Erythroblast (primary cell): ENCODE results near the gene GPATCH2.
"Not testable (repeated sequence)": the region's sequence is repeated elsewhere in the genome, so short reads cannot be mapped to it uniquely, and the experiment has no call there.

Experiments
- GATA1 ChIP-seq: IDR thresholded peaks from 2 replicates; pipeline ENCODE4 v1.6.1; 2011; ENCODE audit warnings: low read depth, mild to moderate bottlenecking, control low read depth, low read length, moderate library complexity
- POLR2A ChIP-seq: IDR thresholded peaks from 2 replicates; pipeline ENCODE4 v1.6.1; 2011; ENCODE audit warnings: mild to moderate bottlenecking, low read length

DNA sequence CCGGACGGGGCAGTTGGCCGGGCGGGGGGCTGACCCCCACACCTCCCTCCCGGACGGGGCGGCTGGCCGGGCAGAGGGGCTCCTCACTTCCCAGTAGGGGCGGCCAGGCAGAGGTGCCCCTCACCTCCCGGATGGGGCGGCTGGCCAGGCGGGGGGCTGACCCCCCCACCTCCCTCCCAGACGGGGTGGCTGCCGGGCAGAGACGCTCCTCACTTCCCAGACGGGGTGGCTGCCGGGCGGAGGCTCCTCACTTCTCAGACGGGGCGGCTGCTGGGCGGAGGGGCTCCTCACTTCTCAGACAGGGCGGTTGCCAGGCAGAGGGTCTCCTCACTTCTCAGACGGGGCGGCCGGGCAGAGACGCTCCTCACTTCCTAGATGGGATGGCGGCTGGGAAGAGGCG lies 107.0 kb downstream of the GPATCH2 start:
- TF ChIP-seq POLR2A, GATA1: not testable (repeated sequence)
